ENCODE results near the gene UNC93B1. TPM values are rescaled to one million over a fixed set of nuclear protein-coding genes. Genes with fewer than 3 reads are reported as not detected.

The UNC93B1 gene
- total RNA-seq, 1 experiment from 2014 or later, result 23.3 TPM

DNA sequence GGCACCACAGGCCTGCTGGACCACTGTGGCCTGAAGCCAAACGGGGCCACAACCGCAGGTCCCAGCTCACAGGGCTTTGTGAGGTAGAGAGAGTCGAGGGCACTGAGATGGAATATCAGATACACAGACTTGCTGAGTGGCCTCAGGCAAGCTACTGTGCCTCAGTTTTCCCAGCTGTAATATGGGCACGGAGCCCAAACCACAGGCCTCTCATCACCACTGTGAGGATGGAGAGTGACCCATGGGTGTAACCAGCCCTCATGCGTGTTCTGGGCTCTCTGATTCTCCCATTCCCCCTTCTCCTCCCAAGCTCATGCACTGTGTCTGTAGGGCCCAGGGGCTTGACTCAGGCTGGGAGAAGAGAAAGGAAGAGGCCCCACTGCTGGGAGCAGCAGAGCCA is 4.2 kb downstream of the UNC93B1 start:
- no peak overlapping the region for H2AK5ac ChIP-seq (ENCODE audit: insufficient read length, low read length)
- H4K5ac ChIP-seq (ENCODE audit: insufficient read length, low read depth, low read length), result no peak overlapping the region
- no peak overlapping the region for H3K4me3 Mint-ChIP-seq
- H3K4me2 ChIP-seq (ENCODE audit: insufficient read depth, insufficient read length, low read length), result no peak overlapping the region
- no peak overlapping the region for H2BK15ac ChIP-seq (ENCODE audit: low read depth, low read length)
- no peak overlapping the region for H4K91ac ChIP-seq (ENCODE audit: insufficient read length, low read depth, low read length)
- H3K56ac ChIP-seq (ENCODE audit: insufficient read length, low read depth, low read length), result no peak overlapping the region
- no peak overlapping the region for H3K18ac ChIP-seq (ENCODE audit: insufficient read length, low read depth, low read length)
- H3K27ac ChIP-seq (ENCODE audit: insufficient read length, low read depth, low read length), result no peak overlapping the region
- H3K79me2 ChIP-seq (ENCODE audit: insufficient read depth, low read length), result no peaks in the 10 kb centered on the region
- H3K14ac ChIP-seq (ENCODE audit: insufficient read depth, low read length), result no peak overlapping the region
- no peaks in the 10 kb centered on the region for H4K20me1 ChIP-seq (ENCODE audit: control insufficient read depth, insufficient read depth, insufficient read length)
- DNase-seq, result no peak
- H3K27me3 ChIP-seq (ENCODE audit: insufficient read depth, low read length), result no peaks in the 10 kb centered on the region
- no peak overlapping the region for H3K23ac ChIP-seq (ENCODE audit: insufficient read length, low read depth, low read length)
- H3K9me3 ChIP-seq (ENCODE audit: control insufficient read depth, low read depth, low read length), result no peaks in the 10 kb centered on the region
- no peak overlapping the region for H3K27ac Mint-ChIP-seq
- TF ChIP-seq CTCF (conservative IDR thresholded peaks at IDR 0.05), result no peak
- H3K23me2 ChIP-seq (ENCODE audit: insufficient read length, low read depth, low read length, poor library complexity, severe bottlenecking), result peaks cover 4% of the 10 kb centered on the region
- H2AFZ ChIP-seq (ENCODE audit: low read length), result no peak overlapping the region
- no peaks in the 10 kb centered on the region; the same call in 1 of the 2 replicates for H3K4me1 ChIP-seq (ENCODE audit: insufficient read depth, low read length)
- H3K36me3 Mint-ChIP-seq (ENCODE audit: insufficient read depth in 1 of 3, low read depth in 3 of 3), result peaks cover 0 to 4% (median 4%) of the 10 kb centered on the region in 3 experiments; a peak in 3 of 7 replicates
- H2BK12ac ChIP-seq (ENCODE audit: insufficient read length, low read depth, low read length), result no peak overlapping the region
- peaks cover 20 to 26% of the 10 kb centered on the region in 2 experiments for H3K4me1 Mint-ChIP-seq
- H2BK120ac ChIP-seq (ENCODE audit: low read depth, low read length, poor library complexity, severe bottlenecking), result no peak overlapping the region
- no peak overlapping the region for H3T11ph ChIP-seq (ENCODE audit: low read length)
- no CpG with 5 or more reads among the region's 5 CpGs for WGBS (ENCODE audit: extremely low coverage, insufficient read length, low lambda C conversion rate)
- no peak overlapping the region for H3K4ac ChIP-seq (ENCODE audit: low read depth, low read length)
- peaks cover 14% of the 10 kb centered on the region for H3K27me3 Mint-ChIP-seq (ENCODE audit: low read depth)
- H3K9ac ChIP-seq (ENCODE audit: extremely low read depth, insufficient read length, low read length), result no peak overlapping the region
- no peak overlapping the region for H2BK20ac ChIP-seq (ENCODE audit: low read depth, low read length, poor library complexity, severe bottlenecking)
- H3K79me1 ChIP-seq (ENCODE audit: insufficient read depth, low read depth, low read length, poor library complexity, severe bottlenecking), result no peaks in the 10 kb centered on the region
- no peak overlapping the region for H2BK5ac ChIP-seq (ENCODE audit: insufficient read length, low read length)
- H4K8ac ChIP-seq (replicated peaks; ENCODE audit: insufficient read length, low read depth, low read length), result no peak overlapping the region
- H3K9me3 Mint-ChIP-seq, result no peaks in the 10 kb centered on the region; a peak in 1 of 5 replicates

Data from H9 (cell line).